Duodenal mucosa (tissue), 2 donors: ENCODE measurements around the gene LOXL3.
"Not testable (repeated sequence)": the region's sequence is repeated elsewhere in the genome, so short reads cannot be mapped to it uniquely, and the experiment has no call there.

ENCODE experiments used
- H3K27ac ChIP-seq: one replicate; pipeline ENCODE4 v1.7.0; 2013; ENCODE audit warnings: low read depth, low read length
- H3K27me3 ChIP-seq, 2 donors: one replicate each; pipeline ENCODE4 v1.7.0; 2013; ENCODE audit warnings: low read length in 2 of 2, control low read depth in 1 of 2; ENCODE audit not compliant: insufficient read depth in 2 of 2, control insufficient read depth in 1 of 2
- H3K36me3 ChIP-seq, 2 donors: one replicate each; pipeline ENCODE4 v1.7.0; 2013; ENCODE audit warnings: low read length in 2 of 2, control low read depth in 1 of 2; ENCODE audit not compliant: insufficient read depth in 2 of 2, control insufficient read depth in 1 of 2
- H3K4me1 ChIP-seq, 2 donors: one replicate each; pipeline ENCODE4 v1.7.0; 2013; ENCODE audit warnings: low read length in 2 of 2, control low read depth in 1 of 2; ENCODE audit not compliant: insufficient read depth in 2 of 2, control insufficient read depth in 1 of 2
- H3K4me3 ChIP-seq, 2 donors: one replicate each; pipeline ENCODE4 v1.7.0; 2013; ENCODE audit warnings: low read length in 2 of 2, low read depth in 1 of 2
- H3K9ac ChIP-seq, 2 donors: one replicate each; pipeline ENCODE4 v1.7.0; 2013; ENCODE audit warnings: low read length in 2 of 2, low read depth in 1 of 2
- H3K9me3 ChIP-seq, 2 donors: one replicate each; pipeline ENCODE4 v1.7.0; 2013; ENCODE audit warnings: low read length in 2 of 2, control low read depth in 1 of 2; ENCODE audit not compliant: control insufficient read depth in 1 of 2

LOXL3 gene

DNA sequence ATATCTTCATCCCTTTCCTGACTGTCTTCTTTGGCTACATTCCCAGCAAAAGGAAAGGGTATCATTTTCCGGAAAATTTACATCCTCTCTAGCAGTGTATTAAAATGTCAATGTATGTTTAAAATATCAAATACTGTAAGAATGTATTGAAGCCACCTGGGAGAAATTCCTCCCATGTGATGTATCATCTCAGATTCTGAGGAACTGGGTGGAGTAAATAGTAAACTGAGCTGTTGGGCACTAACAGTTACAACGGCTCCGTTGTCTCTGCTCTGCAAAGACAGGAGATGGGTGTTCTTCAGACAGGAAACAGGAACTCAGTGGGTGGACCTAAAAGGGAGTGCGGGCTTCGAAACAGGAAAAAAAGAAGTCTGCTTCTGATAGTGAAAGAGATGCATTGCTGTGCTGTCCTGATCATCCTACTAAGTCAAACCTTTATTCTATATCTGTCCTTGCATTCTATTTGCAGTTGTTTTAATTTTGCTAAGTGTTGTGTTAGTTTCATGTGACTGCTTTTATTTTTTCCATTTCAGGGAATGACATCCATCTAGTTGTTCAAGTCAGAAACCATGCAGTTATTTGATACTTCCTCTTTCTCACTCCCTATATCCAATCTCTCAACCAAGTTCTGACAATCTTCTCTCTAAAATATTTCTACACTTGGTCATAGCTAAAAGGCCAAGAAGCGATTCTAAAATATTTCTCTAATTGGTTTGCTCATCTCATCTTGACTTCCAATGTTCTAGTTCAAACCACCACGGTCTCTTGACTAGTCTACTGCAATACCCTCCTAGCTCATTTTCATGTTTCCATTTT lies 20.2 kb upstream of the LOXL3 start:
- Histone ChIP-seq H3K4me1 (peaks cover 0 to 8% of the 10 kb centered on the region in 2 donors), H3K36me3 (no peaks in the 10 kb centered on the region), H3K27ac (no peak overlapping the region), H3K4me3 (peak overlapping the region in 1 of 2 donors; percentile 9), H3K9ac (no peak overlapping the region), H3K27me3 (no peaks in the 10 kb centered on the region), H3K9me3 (no peaks in the 10 kb centered on the region)

DNA sequence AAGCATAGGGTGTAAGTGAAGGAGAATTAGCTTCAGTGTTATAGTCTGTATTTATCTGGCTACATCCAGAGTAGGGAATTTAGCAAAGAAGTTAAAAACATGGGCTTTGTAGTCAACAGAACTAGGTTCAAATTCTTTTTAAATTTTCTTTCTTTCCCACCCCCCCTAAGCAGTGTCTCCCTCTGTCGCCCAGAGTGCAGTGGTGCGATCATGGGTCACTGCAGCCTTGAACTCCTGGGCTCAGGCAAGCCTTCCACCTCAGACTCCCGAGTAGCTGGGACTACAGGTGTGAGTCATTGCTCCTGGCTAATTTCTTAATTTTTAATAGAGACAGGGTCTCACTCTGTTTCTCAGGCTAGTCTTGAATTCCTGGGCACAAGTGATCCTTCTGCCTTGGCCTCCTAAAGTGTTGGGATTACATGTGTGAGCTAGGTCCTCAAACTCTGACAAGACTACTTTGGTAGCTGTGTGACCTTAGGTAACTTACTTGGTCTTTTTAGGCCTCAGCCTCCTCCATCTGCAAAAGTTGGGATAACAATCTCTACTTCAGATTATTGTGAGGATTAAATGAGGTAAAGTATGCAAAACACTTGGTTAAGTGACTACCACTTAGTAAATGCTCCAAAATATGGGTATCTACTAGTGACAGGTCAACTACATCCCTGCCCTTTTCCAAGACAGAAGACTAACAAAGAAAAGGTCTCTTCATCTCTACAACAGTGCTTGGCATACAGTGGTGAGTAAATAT lies 18.6 kb upstream of the LOXL3 start:
- H3K4me3 ChIP-seq, result no peak overlapping the region
- peaks cover 0 to 8% of the 10 kb centered on the region in 2 donors for H3K4me1 ChIP-seq
- no peaks in the 10 kb centered on the region for H3K36me3 ChIP-seq
- no peaks in the 10 kb centered on the region for H3K9me3 ChIP-seq
- H3K27me3 ChIP-seq, result peaks cover 0 to 3% of the 10 kb centered on the region in 2 donors
- H3K27ac ChIP-seq, result no peak overlapping the region
- no peak overlapping the region for H3K9ac ChIP-seq

DNA sequence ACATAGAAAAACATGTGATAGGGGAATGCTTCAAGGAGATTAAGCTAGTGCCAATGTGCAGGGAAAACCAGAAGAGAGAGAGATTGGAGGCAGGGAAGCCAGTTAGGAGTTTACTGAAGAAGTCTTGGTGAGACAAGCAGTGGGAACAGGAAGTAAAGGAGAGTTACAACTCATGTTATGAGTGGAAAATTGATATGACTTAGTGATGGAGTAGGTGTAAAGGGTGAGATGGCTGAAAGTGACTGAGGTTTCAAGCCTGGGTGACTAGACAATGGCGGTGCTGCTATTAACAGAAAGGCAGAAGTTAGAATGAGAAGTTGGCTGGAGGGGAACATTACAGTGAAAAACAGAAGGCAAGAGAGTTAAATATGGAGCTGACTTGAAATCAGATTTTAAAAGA lies 17.3 kb upstream of the LOXL3 start:
- peaks cover 0 to 8% of the 10 kb centered on the region in 2 donors for H3K4me1 ChIP-seq
- no peaks in the 10 kb centered on the region for H3K9me3 ChIP-seq
- peaks cover 0 to 3% of the 10 kb centered on the region in 2 donors for H3K27me3 ChIP-seq
- H3K4me3 ChIP-seq, result no peak overlapping the region
- no peak overlapping the region for H3K27ac ChIP-seq
- no peaks in the 10 kb centered on the region for H3K36me3 ChIP-seq
- no peak overlapping the region for H3K9ac ChIP-seq

DNA sequence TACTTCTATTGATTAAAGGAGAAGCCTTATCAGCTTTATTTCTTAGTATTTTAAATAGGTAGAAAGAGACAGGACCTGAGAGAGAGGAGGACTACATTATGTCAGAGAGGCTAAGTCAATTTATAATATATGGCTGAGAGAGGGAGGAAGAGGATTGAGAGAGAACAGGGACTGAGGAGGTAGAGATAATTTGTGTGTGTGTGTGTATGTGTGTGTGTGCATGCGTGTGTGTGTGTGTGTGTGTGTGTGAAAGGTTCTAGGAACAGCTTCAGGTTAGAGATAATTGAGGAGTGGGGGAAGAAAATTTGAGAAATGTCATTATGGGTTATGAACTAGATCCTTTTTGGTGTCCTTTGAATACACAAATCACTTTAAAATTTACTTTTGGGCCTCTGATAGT lies 15.9 kb upstream of the LOXL3 start:
- Histone ChIP-seq H3K9me3 (no peaks in the 10 kb centered on the region), H3K27me3 (peaks cover 0 to 3% of the 10 kb centered on the region in 2 donors), H3K27ac (no peak overlapping the region), H3K4me3 (no peak overlapping the region), H3K9ac (no peak overlapping the region), H3K4me1 (no peaks in the 10 kb centered on the region), H3K36me3 (no peaks in the 10 kb centered on the region)

DNA sequence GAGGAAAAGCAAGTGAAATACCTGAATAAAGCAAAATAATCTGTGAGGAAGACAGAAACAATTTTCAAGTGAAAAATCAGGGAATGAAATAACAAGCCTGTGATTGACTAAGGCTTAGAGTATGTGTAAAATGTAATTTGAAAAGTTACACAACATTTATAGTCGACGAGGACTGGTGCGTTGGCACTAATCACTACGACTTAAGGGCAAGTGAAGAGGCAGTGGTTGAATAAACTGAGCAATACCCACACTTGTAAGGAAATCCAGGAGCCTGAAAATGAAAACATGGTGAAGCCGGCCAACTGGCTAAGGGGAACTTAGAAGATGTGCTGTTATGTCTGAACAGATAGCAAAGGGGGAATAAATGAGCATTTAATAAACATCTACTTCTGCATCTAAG lies 14.1 kb upstream of the LOXL3 start:
- Histone ChIP-seq H3K4me1 (no peaks in the 10 kb centered on the region), H3K27ac (no peak overlapping the region), H3K4me3 (no peak overlapping the region), H3K9me3 (no peaks in the 10 kb centered on the region), H3K9ac (no peak overlapping the region), H3K36me3 (no peaks in the 10 kb centered on the region), H3K27me3 (peaks cover 0 to 3% of the 10 kb centered on the region in 2 donors)

DNA sequence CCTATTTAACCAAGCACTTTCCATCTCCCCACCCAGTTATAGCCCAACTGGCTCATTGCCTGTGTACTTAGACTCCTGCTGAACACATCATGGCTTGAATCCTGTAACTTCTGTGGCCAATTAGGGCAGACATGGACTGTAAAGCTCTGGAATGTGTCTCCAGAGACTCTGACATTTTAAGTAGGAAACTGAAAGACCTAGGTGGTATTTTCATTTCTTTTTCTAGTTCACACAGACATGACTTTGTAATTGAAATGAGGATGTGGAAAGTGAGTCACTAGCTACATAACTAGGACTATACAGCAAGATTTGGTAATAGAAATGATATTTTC lies 13.0 kb upstream of the LOXL3 start:
- Histone ChIP-seq H3K36me3 (no peaks in the 10 kb centered on the region), H3K27ac (no peak overlapping the region), H3K4me3 (no peak overlapping the region), H3K27me3 (peaks cover 0 to 3% of the 10 kb centered on the region in 2 donors), H3K9me3 (no peaks in the 10 kb centered on the region), H3K4me1 (no peaks in the 10 kb centered on the region), H3K9ac (no peak overlapping the region)

DNA sequence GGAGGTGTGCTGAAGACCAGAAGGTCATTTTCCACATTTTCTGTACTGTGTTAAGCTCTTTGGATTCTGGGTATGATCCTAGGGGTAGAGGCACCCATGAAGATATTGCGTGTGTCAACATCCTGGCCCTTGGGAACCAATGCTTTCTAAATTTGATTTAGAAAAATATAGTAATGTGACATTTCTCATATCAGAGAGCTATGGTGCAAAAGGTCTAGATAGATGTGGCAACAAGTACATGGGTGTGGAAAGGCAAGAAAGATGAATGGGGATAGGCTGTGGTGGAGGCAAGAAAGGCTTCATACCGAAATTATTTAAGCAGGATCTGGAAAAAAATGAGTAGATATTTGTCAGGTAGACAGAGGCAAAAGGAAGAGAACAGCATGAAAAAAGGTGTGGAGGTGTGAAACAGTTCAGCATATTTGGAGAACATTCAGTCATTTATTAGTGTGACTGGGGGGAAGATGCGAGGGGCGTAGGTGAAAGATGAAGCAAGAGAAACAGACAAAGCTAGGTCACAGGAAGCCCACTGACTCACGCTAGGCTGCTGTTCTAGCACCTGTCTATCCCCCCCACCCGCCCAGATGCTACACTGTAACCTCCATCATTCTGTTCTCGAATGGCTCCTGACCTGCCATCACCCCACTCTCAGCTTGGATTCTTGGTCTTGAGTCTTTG lies 12.5 kb upstream of the LOXL3 start:
- H3K4me1 ChIP-seq, result no peaks in the 10 kb centered on the region
- peaks cover 0 to 3% of the 10 kb centered on the region in 2 donors for H3K27me3 ChIP-seq
- no peaks in the 10 kb centered on the region for H3K36me3 ChIP-seq

DNA sequence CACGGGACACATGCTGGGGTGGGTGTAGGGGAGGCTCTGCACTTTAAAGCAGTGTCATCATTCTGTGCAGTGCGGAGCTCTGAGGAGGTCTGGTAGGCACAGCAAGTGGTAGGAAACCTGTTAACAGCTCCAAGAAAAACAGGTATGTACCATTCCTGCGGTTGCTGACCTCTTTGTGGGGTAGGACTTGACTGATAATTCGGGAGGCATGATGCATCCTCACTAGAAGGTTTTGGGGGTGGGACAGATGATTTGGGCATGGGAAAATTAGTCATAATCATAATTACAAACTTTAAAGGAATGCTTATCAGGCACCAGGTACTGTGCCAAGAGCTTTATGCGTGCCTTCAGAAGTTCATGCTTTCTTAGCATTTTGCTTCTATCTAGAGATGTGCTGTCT lies 10.5 kb upstream of the LOXL3 start:
- Histone ChIP-seq H3K9me3 (no peaks in the 10 kb centered on the region), H3K27ac (no peak overlapping the region), H3K36me3 (no peaks in the 10 kb centered on the region), H3K27me3 (peaks cover 0 to 3% of the 10 kb centered on the region in 2 donors), H3K9ac (no peak overlapping the region), H3K4me1 (peaks cover 0 to 7% of the 10 kb centered on the region in 2 donors), H3K4me3 (no peak overlapping the region)

More for the DNA sequence above, 12.5 kb upstream of the LOXL3 start:
- Histone ChIP-seq H3K9ac (no peak overlapping the region), H3K9me3 (no peaks in the 10 kb centered on the region), H3K4me3 (no peak overlapping the region), H3K27ac (no peak overlapping the region)

DNA sequence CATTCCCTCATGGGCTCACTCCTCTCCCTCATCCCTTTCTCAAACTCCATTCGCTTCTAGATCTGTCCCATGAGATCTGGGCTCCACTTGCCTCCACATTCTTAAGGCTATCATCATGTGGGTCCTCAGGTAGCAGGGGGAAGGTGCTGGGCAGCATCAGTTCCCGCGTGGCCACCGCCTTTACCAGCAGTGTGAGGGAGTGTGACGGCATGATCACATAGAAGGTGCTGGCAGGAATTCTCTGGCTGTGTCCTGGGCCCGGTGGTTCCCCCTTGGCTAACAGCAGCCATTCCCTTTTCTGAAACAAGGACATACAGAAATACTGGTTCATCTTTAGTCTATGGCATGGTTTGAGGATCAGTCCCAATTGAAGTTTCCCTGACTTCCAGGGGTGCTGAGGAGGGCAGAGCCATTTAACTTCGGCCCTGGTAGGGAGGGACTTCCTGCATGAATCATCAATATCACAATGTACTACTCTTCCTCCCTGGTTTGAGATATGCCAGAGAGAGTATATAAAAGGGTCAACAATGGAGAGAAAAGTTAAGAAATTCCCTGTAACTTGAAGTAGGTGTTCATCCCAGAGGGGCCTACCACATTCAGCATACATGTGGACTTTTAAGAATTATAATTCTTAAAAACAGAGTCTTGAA lies 8.5 kb upstream of the LOXL3 start:
- no peaks in the 10 kb centered on the region for H3K9me3 ChIP-seq

DNA sequence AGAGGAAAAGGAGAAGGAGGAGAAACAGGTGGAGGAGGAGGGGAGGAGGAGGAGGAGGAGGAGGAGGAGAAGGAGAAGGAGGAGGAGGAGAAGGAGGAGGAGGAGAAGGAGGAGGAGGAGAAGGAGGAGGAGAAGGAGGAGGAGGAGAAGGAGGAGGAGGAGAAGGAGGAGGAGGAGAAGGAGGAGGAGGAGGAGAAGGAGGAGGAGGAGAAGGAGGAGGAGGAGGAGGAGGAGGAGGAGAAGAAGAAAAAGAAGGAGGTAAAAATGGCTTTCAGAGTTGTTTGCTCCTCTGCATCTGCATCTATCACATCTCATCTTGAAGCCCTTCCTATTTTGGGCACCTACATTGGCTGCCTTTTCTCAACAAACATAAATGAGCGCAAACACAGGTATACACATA lies 7.3 kb upstream of the LOXL3 start:
- H3K4me1 ChIP-seq, result peaks cover 5 to 15% of the 10 kb centered on the region in 2 donors
- H3K27me3 ChIP-seq, H3K9ac ChIP-seq, H3K36me3 ChIP-seq, H3K9me3 ChIP-seq, H3K4me3 ChIP-seq, H3K27ac ChIP-seq: not testable (repeated sequence)

More for the DNA sequence above, 8.5 kb upstream of the LOXL3 start:
- Histone ChIP-seq H3K27ac (no peak overlapping the region), H3K4me3 (no peak overlapping the region), H3K4me1 (peaks cover 0 to 15% of the 10 kb centered on the region in 2 donors), H3K9ac (no peak overlapping the region), H3K36me3 (no peaks in the 10 kb centered on the region), H3K27me3 (no peaks in the 10 kb centered on the region)
